Breast epithelium (tissue), 3 donors: ENCODE measurements around the gene TM9SF4.

Source experiments
- POLR2A ChIP-seq: fragments of 450-650 bp; IDR thresholded peaks from one replicate; pipeline ENCODE4 v1.6.1; 2016; ENCODE audit warnings: antibody characterized with exemption, mild to moderate bottlenecking, moderate library complexity
- TF ChIP-seq, protein P1 (sequence below), 3 donors: fragments of 450-650 bp; IDR thresholded peaks; one replicate each; pipeline ENCODE4 v1.5.1; 2016 to 2017; ENCODE audit warnings: antibody characterized with exemption in 3 of 3, mild to moderate bottlenecking in 3 of 3, moderate library complexity in 3 of 3

DNA sequence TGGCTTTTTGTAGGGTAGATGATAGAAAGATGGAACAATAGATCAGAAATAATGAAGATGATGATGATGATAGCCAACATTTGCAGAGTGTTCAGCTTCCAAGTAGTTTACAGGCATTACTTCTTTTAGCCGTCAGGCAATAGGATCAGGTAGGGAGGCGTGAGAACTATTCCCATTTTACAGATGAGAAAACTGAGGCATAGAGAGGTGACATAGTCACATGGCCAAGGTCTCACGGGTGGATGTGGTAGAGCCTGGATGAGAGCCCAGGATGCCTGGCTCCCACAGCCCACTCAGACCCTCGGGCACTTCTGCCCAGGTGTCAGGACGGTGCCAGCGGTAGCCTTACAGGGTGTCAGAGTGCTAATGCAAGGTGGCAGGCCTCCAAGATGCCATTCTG, 26.0 kb upstream of the TM9SF4 start:
- TF ChIP-seq, protein P1, sequence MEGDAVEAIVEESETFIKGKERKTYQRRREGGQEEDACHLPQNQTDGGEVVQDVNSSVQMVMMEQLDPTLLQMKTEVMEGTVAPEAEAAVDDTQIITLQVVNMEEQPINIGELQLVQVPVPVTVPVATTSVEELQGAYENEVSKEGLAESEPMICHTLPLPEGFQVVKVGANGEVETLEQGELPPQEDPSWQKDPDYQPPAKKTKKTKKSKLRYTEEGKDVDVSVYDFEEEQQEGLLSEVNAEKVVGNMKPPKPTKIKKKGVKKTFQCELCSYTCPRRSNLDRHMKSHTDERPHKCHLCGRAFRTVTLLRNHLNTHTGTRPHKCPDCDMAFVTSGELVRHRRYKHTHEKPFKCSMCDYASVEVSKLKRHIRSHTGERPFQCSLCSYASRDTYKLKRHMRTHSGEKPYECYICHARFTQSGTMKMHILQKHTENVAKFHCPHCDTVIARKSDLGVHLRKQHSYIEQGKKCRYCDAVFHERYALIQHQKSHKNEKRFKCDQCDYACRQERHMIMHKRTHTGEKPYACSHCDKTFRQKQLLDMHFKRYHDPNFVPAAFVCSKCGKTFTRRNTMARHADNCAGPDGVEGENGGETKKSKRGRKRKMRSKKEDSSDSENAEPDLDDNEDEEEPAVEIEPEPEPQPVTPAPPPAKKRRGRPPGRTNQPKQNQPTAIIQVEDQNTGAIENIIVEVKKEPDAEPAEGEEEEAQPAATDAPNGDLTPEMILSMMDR (IDR thresholded peaks at IDR 0.05): no peak
- TF ChIP-seq POLR2A: no peak
